Duodenal mucosa (tissue), 2 donors: Measurements from ENCODE around the gene CNOT11.
"Not testable (repeated sequence)": the region's sequence is repeated elsewhere in the genome, so short reads cannot be mapped to it uniquely, and the experiment has no call there.

ENCODE experiments used
- H3K27ac ChIP-seq: one replicate; pipeline ENCODE4 v1.7.0; 2013; ENCODE audit warnings: low read depth, low read length
- H3K27me3 ChIP-seq, 2 donors: one replicate each; pipeline ENCODE4 v1.7.0; 2013; ENCODE audit warnings: low read length in 2 of 2, control low read depth in 1 of 2; ENCODE audit not compliant: insufficient read depth in 2 of 2, control insufficient read depth in 1 of 2
- H3K36me3 ChIP-seq, 2 donors: one replicate each; pipeline ENCODE4 v1.7.0; 2013; ENCODE audit warnings: low read length in 2 of 2, control low read depth in 1 of 2; ENCODE audit not compliant: insufficient read depth in 2 of 2, control insufficient read depth in 1 of 2
- H3K4me1 ChIP-seq, 2 donors: one replicate each; pipeline ENCODE4 v1.7.0; 2013; ENCODE audit warnings: low read length in 2 of 2, control low read depth in 1 of 2; ENCODE audit not compliant: insufficient read depth in 2 of 2, control insufficient read depth in 1 of 2
- H3K4me3 ChIP-seq, 2 donors: one replicate each; pipeline ENCODE4 v1.7.0; 2013; ENCODE audit warnings: low read length in 2 of 2, low read depth in 1 of 2
- H3K9ac ChIP-seq, 2 donors: one replicate each; pipeline ENCODE4 v1.7.0; 2013; ENCODE audit warnings: low read length in 2 of 2, low read depth in 1 of 2
- H3K9me3 ChIP-seq, 2 donors: one replicate each; pipeline ENCODE4 v1.7.0; 2013; ENCODE audit warnings: low read length in 2 of 2, control low read depth in 1 of 2; ENCODE audit not compliant: control insufficient read depth in 1 of 2

The CNOT11 gene

DNA sequence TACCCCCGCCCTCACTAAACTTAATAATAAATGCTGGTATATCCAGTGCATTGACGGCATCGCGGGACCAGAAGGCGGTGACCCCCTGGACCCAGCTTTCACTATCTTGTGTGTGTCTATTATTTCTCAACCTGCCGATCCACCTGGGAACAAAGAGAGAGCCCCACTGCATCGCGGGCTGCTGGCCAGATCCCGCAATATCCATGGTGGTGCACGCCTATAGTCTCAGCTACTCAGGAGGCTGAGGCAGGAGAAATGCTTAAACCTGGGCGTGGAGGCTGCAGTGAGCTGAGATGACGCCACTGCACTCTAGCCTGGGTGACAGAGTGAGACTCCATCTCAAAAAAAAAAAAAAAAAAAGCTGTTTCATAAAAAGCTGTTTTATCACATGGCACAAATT is 7.8 kb upstream of the CNOT11 start:
- H3K27ac ChIP-seq, H3K27me3 ChIP-seq, H3K9me3 ChIP-seq, H3K4me3 ChIP-seq, H3K36me3 ChIP-seq, H3K4me1 ChIP-seq, H3K9ac ChIP-seq: not testable (repeated sequence)

DNA sequence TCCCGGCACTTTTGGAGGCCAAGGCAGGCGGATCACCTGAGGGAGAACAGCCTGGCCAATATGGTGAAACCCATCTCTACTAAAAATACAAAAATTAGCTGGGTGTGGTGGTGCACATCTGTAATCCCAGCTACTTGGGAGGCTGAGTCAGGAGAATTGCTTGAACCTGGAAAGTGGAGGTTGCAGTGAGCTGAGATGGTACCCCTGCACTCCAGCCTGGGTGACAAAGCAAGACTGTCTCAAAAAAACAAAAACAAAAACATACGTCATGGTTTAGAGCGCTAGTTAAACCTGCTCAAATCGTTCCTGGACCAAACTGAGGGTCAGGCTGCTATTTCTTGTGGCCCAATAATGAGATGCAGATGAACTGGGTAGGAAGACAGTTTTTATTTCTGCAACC is 7.2 kb upstream of the CNOT11 start:
- not testable (repeated sequence) for H3K9ac ChIP-seq, H3K36me3 ChIP-seq, H3K4me3 ChIP-seq, H3K4me1 ChIP-seq, H3K27me3 ChIP-seq, H3K27ac ChIP-seq, H3K9me3 ChIP-seq

DNA sequence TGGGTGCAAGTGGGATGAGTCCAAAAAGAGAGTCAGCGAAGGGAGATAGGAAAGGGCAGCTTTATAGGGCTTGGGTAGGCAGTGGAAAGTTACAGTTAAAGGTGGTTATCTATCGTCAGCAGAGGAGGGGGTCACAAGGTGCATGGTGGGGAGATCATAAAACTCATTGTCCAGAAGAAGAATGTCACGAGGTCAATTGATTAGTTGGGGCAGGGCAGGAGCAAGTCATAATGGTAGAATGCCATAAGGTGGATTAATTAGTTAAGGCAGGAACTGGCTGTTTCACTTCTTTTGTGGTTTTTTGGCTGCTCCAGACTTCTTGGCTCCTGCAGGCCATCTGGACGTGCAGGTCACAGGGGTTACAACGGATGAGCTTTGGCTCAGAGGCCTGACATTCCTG is 3.9 kb upstream of the CNOT11 start:
- not testable (repeated sequence) for H3K36me3 ChIP-seq, H3K27ac ChIP-seq, H3K4me1 ChIP-seq, H3K27me3 ChIP-seq, H3K9me3 ChIP-seq, H3K9ac ChIP-seq, H3K4me3 ChIP-seq

DNA sequence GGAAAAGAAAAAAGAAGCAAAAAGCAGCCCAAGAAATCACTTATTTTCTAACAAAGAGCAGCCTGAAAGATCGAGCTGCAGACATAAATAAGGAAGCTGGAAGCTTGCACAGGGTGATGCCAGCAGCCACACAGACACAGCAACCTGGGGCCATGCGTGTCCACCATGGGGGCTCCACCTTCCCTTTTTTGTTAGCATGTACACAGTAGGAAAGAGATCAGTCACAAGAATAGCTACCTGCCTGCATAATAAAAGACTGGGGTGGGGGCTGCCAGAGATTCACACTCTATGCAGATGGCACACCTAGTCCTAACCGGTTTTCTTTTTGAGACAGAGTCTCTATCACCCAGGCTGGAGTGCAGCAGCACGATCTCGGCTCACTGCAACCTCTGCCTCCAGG is 2.9 kb upstream of the CNOT11 start:
- H3K9ac ChIP-seq, result no peak overlapping the region
- H3K4me1 ChIP-seq, result peaks cover 13 to 19% of the 10 kb centered on the region in 2 donors
- no peaks in the 10 kb centered on the region for H3K27me3 ChIP-seq
- no peak overlapping the region for H3K4me3 ChIP-seq
- no peak overlapping the region for H3K27ac ChIP-seq
- H3K9me3 ChIP-seq, result no peaks in the 10 kb centered on the region
- no peaks in the 10 kb centered on the region for H3K36me3 ChIP-seq

DNA sequence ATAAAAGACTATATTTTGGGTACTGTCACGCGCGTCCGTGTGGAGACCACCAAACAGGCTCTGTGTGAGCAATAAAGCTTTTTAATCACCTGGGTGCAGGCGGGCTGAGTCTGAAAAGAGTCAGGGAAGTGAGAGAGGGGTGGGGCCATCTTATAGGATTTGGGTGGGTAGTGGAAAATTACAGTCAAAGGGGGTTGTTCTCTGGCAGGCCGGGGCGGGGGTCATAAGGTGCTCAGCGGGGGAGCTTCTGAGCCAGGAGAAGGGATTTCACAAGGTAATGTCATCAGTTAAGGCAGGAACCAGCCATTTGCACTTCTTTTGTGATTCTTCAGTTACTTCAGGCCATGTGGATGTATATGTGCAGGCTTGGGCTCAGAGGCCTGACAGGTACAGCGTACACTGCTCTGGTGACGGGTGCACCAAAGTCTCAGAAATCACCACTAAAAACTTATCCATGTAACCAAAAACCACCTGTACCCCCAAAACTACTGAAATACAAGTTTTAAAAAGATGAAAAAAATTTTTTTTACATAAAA is 1.4 kb upstream of the CNOT11 start:
- not testable (repeated sequence) for H3K36me3 ChIP-seq, H3K9ac ChIP-seq, H3K27me3 ChIP-seq, H3K4me3 ChIP-seq, H3K27ac ChIP-seq, H3K9me3 ChIP-seq
- peaks cover 18 to 30% of the 10 kb centered on the region in 2 donors for H3K4me1 ChIP-seq

DNA sequence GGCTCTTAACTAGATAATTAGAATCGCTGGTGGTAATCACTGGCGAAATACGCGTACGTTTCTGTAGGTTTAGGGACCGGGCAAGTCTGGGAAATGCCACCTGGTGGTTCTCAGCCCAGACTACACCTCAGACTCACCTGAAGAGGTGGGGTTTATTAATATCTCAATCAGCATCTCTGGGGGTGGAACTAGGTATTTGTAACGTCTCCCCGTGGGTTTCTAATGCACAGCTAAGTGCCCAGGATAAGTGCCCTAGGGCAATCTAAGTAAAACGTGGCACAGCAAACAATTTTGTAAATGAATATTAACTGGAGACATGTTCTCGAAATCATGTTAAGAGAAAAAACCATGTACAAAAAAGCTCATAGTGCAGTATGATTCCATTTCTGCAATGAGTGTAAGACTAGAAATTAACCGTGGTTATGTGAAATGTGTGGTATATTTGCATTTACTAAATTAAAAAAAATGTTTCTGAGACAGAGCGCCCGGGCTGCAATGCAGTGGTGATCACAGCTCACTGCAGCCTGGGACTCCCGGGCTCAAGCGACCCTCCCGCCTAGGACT is 760 bp upstream of the CNOT11 start:
- peak overlapping the region; percentile 73 to 89 for H3K9ac ChIP-seq
- H3K36me3 ChIP-seq, result peaks cover 0 to 4% of the 10 kb centered on the region in 2 donors
- no peaks in the 10 kb centered on the region for H3K9me3 ChIP-seq
- H3K27me3 ChIP-seq, result no peaks in the 10 kb centered on the region
- H3K4me1 ChIP-seq, result peaks cover 21 to 32% of the 10 kb centered on the region in 2 donors
- peak overlapping the region; percentile 83 to 96 for H3K4me3 ChIP-seq
- H3K27ac ChIP-seq, result peak overlapping the region; percentile 68

DNA sequence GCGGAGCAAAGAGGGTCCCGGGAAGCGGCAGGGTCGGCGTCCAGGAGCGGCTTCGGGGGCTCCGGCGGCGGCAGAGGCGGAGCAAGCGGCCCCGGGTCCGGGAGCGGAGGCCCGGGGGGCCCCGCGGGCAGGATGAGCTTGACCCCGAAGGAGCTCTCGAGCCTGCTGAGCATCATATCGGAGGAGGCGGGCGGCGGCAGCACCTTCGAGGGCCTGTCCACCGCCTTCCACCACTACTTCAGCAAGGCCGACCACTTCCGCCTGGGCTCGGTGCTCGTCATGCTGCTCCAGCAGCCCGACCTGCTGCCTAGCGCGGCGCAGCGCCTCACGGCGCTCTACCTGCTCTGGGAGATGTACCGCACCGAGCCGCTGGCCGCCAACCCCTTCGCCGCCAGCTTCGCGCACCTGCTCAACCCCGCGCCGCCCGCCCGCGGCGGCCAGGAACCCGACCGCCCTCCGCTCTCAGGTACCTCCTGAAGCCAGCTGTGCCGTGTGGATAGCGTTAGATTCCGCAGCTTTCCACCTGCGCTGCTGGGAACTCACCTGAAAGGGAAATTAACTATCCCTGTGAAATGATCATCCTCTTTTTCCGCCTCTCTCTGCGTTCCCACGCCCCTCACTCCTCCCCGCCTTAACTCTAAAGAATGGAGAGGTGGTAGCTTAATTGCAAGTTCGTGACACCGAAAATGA is 472 bp downstream of the CNOT11 start:
- Histone ChIP-seq H3K4me1 (peaks cover 21 to 32% of the 10 kb centered on the region in 2 donors), H3K36me3 (peaks cover 0 to 10% of the 10 kb centered on the region in 2 donors), H3K27ac (peak overlapping the region; percentile 88), H3K4me3 (peak overlapping the region; percentile 81 to 96), H3K27me3 (no peaks in the 10 kb centered on the region), H3K9me3 (no peaks in the 10 kb centered on the region), H3K9ac (peak overlapping the region; percentile 71 to 76)

DNA sequence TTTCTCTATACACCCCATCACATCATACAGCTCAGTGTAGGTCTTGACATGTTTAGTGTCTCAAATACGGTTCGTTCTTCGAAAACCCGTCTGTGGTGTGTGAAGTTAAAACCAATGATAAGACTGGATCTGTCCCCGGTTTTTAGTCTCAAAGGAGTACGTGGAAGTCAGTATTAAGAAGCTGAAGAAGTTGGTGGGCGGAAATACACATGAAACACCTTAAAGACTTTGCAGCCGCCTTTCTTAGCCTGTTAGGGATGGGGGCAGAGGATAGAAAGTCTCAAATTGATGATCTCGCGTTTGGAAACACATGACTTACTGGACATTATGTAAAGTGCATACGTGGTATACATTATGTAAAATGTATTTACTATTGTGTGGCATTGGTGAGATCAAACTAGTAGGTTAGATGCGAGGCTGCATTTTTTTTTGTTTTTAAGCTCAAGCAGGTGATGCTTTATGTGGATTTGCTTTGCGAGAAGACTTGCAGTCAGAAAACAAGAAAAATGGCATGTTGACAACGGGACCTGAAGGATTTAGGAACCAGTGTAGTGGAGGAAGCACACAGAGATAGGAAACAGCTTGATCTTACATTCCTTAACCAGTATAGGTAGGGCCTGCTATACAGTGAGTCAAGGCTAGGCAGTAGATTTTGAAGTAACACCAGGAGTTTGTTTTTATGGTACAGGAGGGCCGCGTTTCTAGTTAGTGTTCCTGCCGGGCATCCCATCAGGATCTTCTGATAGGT is 1.2 kb downstream of the CNOT11 start:
- Histone ChIP-seq H3K9me3 (no peaks in the 10 kb centered on the region), H3K27me3 (no peaks in the 10 kb centered on the region), H3K4me1 (peaks cover 21 to 32% of the 10 kb centered on the region in 2 donors), H3K4me3 (peak overlapping the region; percentile 81 to 96), H3K9ac (peak overlapping the region; percentile 71 to 76), H3K36me3 (peaks cover 2 to 14% of the 10 kb centered on the region in 2 donors), H3K27ac (no peak overlapping the region)

DNA sequence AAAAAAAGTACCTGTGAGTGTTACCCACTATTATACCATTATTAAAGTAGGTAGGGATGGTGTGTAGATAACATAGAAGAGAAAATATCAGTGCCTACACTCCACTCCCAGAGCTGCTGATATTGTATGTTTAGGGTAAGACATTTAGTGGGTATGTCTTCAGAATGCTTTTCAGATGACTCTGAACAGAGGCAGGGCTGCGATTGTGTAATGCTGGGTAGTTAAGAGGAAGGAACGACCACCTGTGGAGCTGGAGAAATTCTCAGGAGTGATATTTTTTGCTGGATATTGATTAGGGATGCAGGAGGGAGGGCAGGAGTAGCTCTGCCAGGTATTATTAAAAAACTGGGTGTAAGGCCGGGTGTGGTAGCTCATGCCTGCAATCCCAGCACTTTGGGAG is 2.8 kb downstream of the CNOT11 start:
- Histone ChIP-seq H3K4me1 (peaks cover 21 to 32% of the 10 kb centered on the region in 2 donors), H3K9ac (no peak overlapping the region), H3K27me3 (no peaks in the 10 kb centered on the region), H3K4me3 (no peak overlapping the region), H3K36me3 (peaks cover 2 to 29% of the 10 kb centered on the region in 2 donors), H3K27ac (no peak overlapping the region), H3K9me3 (no peaks in the 10 kb centered on the region)

DNA sequence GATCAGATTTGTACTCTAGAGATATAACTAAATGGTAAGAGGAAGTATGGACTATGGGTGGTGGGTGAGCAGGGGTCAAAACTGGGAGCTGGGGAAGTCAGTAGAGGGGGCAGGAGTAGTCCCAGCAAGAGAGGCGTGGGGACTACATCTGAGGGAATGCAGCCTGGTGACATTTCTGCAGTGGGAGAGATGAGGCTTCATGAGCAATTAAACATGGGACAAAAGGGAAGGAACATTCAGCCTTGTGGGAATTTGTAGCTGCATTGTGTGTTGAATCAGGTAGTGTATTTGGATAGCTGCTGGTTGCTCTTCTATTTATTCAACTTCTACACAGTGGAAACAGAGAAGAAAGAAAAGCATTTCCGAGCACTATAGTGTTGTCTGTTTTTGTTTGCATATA is 3.6 kb downstream of the CNOT11 start:
- H3K27ac ChIP-seq, result no peak overlapping the region
- H3K36me3 ChIP-seq, result peaks cover 5 to 33% of the 10 kb centered on the region in 2 donors
- no peak overlapping the region for H3K9ac ChIP-seq
- no peaks in the 10 kb centered on the region for H3K9me3 ChIP-seq
- H3K27me3 ChIP-seq, result no peaks in the 10 kb centered on the region
- peaks cover 21 to 32% of the 10 kb centered on the region in 2 donors for H3K4me1 ChIP-seq
- no peak overlapping the region for H3K4me3 ChIP-seq
